ENCODE measurements around the gene NOL9. TPM values are rescaled to one million over a fixed set of nuclear protein-coding genes. Genes with fewer than 3 reads are reported as not detected.

Gene NOL9
- total and polyA plus RNA-seq, 9 of the 15 experiments (the other 6 are each of a cell fraction or from before 2014, with no cell fraction given) = 5.6 to 76.5 (median 47.3) TPM

GRCh38 chr1:6554031-6554906 lies at the start of gene NOL9 (continued):
- no peak for TF ChIP-seq ID3 (CRISPR knock-in tag; IDR thresholded peaks at IDR 0.05)
- peak; percentile 63; the same call in 1 of the 2 replicates for TF ChIP-seq ID3 (tag; IDR thresholded peaks at IDR 0.05)
- no peak for TF ChIP-seq COPS2 (conservative IDR thresholded peaks at IDR 0.05)
- TF ChIP-seq ZNF583 (CRISPR knock-in tag; IDR thresholded peaks at IDR 0.05) = no peak
- TF ChIP-seq MXD1 (CRISPR knock-in tag; IDR thresholded peaks at IDR 0.05; ENCODE audit: borderline replicate concordance, poor library complexity, severe bottlenecking) = peak; percentile 60
- peak; percentile 100 for TF ChIP-seq CHD2 (IDR thresholded peaks at IDR 0.05; ENCODE audit: low read depth, low read length)
- TF ChIP-seq WHSC1 (IDR thresholded peaks at IDR 0.05; ENCODE audit: low read length) = no peak
- TF ChIP-seq SMARCC2 (IDR thresholded peaks at IDR 0.05; ENCODE audit: low read depth) = no peak
- TF ChIP-seq ZNF76 (CRISPR knock-in tag; IDR thresholded peaks at IDR 0.05; ENCODE audit: borderline replicate concordance) = 0 out of 2 replicates have a peak, but pooled peaks have one; percentile 29
- peak; percentile 97 for TF ChIP-seq ARHGAP35 (IDR thresholded peaks at IDR 0.05; ENCODE audit: partially characterized antibody)
- no peak for TF ChIP-seq NR0B1 (IDR thresholded peaks at IDR 0.05; ENCODE audit: partially characterized antibody)
- TF ChIP-seq UBTF (IDR thresholded peaks at IDR 0.05; ENCODE audit: borderline replicate concordance in 1 of 2, low read depth in 2 of 2, low read length in 2 of 2) = 0 out of 4 replicates have a peak, but pooled peaks of 1 of the 2 experiments have one; percentile 17
- no peak for TF ChIP-seq CEBPG (CRISPR knock-in tag; IDR thresholded peaks at IDR 0.05)
- TF ChIP-seq CEBPG (tag; conservative IDR thresholded peaks at IDR 0.05 in 1 of 2, IDR thresholded peaks at IDR 0.05 in 1 of 2) = no peak
- peak; percentile 41 for TF ChIP-seq FUS (optimal IDR thresholded peaks at IDR 0.05; ENCODE audit: low read depth, low read length)
- no peak for TF ChIP-seq THRA (IDR thresholded peaks at IDR 0.05)
- TF ChIP-seq ZNF589 (CRISPR knock-in tag; IDR thresholded peaks at IDR 0.05; ENCODE audit: low read depth) = no peak
- TF ChIP-seq STAT5A (IDR thresholded peaks at IDR 0.05; ENCODE audit: borderline replicate concordance, low read length) = peak; percentile 29; the same call in 1 of the 2 replicates
- no peak; the same call in 1 of the 2 replicates for TF ChIP-seq ZNF133 (CRISPR knock-in tag; IDR thresholded peaks at IDR 0.05)
- no peak for TF ChIP-seq ELK3 (CRISPR knock-in tag; IDR thresholded peaks at IDR 0.05)
